Lower lobe of right lung (tissue), 2 donors: ENCODE results near the gene GRIP2. TPM values are rescaled to one million over a fixed set of nuclear protein-coding genes. Genes with fewer than 3 reads are reported as not detected.

Experiments
- ATAC-seq, 2 donors: fragments of 200-7000 bp; cut with Tn5 transposase; one replicate each; pipeline ENCODE4 v1.9.1; 2020 to 2022; ENCODE audit warnings: mild to moderate bottlenecking in 2 of 2, moderate library complexity in 2 of 2
- DNase-seq: peaks from one replicate; pipeline ENCODE4 v3.0.0-alpha.2; 2020
- H3K27ac ChIP-seq: fragments of 200-600 bp; one replicate; pipeline ENCODE4 v1.8.0; 2022
- H3K27me3 ChIP-seq: fragments of 200-600 bp; one replicate; pipeline ENCODE4 v1.8.0; 2022; ENCODE audit warnings: low read depth
- H3K36me3 ChIP-seq: fragments of 200-600 bp; one replicate; pipeline ENCODE4 v1.8.0; 2022; ENCODE audit warnings: mild to moderate bottlenecking
- H3K4me1 ChIP-seq: fragments of 200-600 bp; one replicate; pipeline ENCODE4 v1.8.0; 2022
- H3K4me3 ChIP-seq: fragments of 200-600 bp; one replicate; pipeline ENCODE4 v1.8.0; 2022; ENCODE audit warnings: mild to moderate bottlenecking
- H3K9me3 ChIP-seq: fragments of 200-600 bp; one replicate; pipeline ENCODE4 v1.8.0; 2022
- intact Hi-C: fragments of 100-400 bp; cut with DNase I; formaldehyde crosslinking; loops from one replicate; pipeline ENCODE4 v1.11.0; 2022
- total RNA-seq: library from RNA; stranded (reverse); fragmentation: NEBNext Ultra II Directional; extraction: Animal tissue kit (Norgen Biotek cat#: 25700); gene quantifications from one replicate; pipeline ENCODE4 v1.2.1, GENCODE V29; 2021
- TF ChIP-seq, protein P1 (sequence below): fragments of 200-600 bp; IDR thresholded peaks from one replicate; pipeline ENCODE4 v1.8.0; 2022; ENCODE audit warnings: antibody characterized with exemption, mild to moderate bottlenecking
- donor health status: DM: no; HTN: yes; CAD: no; lungs with severe emphysema.

GRIP2 gene
- total RNA-seq, 1 donor from 2014 or later: 1.1 TPM

DNA sequence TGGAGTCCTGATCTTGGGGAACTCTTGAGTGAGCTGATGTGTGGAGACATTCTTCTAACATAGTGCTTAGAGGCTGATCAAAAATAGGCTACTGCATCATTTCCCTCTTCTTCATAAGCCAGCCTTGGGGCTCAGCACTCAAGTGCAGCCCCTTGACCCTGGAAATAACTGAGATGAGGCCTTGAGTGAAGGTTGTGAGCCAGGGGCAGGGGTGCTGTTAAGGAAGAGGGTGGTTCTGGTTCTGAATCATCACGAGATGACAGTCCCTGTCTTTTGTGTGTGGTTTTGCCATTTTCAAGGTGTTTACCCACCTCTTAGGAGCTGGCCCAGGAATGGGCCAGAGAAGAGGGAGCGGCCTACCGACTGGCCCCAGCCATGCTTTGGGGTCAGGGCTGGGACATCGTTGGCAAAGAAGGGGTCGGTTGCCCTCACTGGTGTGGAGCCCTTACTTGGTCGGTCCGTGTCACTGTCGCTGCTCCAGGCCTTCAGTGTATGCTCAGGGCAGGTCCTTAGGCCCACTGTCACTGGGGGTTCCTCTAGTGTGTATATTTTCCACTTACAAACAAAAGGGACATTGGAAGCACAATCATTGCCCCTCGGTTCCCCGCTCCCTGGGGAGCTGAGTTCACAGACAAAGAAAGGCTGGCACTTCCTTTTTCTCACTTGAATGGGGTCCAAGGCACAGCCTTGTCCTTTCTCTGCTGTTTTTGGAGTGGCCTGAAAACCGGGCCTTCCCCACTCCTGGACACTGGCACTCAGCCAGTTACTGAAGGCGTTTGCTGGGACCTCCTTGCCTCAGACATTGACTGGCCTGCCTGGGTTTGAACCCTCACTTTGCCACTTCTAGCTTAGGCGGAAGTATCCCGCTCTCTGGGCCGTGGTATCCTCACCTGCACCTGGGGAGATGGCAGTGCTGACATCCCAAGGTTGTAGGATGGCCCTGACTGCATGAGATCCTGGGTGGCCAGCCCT, 91.1 kb downstream of the GRIP2 start:
- Histone ChIP-seq H3K4me3 (no peak overlapping the region), H3K36me3 (peaks cover 88% of the 10 kb centered on the region), H3K9me3 (no peaks in the 10 kb centered on the region), H3K27me3 (no peaks in the 10 kb centered on the region), H3K27ac (no peak overlapping the region), H3K4me1 (peaks cover 29% of the 10 kb centered on the region)
- intact Hi-C loops: no loop called here
- ATAC-seq (no peak), DNase-seq (no peak)
- TF ChIP-seq, protein P1, sequence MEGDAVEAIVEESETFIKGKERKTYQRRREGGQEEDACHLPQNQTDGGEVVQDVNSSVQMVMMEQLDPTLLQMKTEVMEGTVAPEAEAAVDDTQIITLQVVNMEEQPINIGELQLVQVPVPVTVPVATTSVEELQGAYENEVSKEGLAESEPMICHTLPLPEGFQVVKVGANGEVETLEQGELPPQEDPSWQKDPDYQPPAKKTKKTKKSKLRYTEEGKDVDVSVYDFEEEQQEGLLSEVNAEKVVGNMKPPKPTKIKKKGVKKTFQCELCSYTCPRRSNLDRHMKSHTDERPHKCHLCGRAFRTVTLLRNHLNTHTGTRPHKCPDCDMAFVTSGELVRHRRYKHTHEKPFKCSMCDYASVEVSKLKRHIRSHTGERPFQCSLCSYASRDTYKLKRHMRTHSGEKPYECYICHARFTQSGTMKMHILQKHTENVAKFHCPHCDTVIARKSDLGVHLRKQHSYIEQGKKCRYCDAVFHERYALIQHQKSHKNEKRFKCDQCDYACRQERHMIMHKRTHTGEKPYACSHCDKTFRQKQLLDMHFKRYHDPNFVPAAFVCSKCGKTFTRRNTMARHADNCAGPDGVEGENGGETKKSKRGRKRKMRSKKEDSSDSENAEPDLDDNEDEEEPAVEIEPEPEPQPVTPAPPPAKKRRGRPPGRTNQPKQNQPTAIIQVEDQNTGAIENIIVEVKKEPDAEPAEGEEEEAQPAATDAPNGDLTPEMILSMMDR: no peak

DNA sequence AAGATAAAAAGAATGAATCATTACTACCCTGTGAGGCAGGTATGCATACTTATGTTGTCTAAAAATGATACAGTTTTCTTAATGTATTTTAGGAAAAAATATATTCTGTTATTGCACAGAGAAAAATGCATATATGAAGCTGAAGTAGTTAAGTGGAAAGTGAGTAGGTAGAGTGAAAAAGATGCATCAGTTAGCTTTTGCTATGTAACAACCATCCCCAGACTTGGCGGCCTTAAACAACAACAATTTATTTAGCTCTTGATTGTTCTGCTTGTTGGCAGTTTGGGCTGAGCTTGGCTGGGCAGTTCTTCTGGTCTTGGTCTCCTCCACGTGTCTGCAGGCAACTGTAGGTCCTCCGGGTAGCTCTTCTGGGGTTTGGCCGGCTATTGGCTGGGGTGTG, 92.1 kb downstream of the GRIP2 start:
- peaks cover 94% of the 10 kb centered on the region for H3K36me3 ChIP-seq
- peaks cover 19% of the 10 kb centered on the region for H3K4me1 ChIP-seq
- H3K27ac ChIP-seq: no peak overlapping the region
- intact Hi-C loops: no loop called here
- DNase-seq (no peak), ATAC-seq (no peak)
- no peaks in the 10 kb centered on the region for H3K27me3 ChIP-seq
- H3K4me3 ChIP-seq: no peak overlapping the region
- H3K9me3 ChIP-seq: no peaks in the 10 kb centered on the region
- TF ChIP-seq, protein P1: no peak

DNA sequence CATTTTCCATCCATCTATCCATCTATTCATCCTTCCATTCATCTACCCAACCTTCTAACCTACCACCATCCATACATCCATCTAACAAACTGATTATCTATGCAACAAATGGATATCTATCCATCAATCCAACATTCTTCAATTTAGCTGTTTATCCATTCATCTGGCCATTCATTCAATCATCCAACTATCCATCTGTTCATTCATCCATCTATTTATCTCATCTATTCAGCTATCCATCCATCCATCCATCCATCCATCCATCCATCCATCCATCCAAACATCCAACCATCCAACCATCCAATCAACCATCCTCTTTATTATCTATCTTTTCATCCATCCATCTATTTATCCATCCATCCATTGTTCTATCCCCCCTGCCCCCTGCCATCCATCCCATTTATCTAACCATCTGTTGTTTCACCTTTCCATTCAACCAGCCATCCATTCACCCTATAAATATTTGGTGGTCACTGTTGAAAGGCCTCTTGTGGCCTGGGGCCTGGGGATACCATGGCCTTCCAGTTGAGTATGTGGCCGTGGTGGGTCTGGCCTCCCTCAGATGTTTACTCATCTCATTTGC, 93.1 kb downstream of the GRIP2 start:
- peaks cover 85% of the 10 kb centered on the region for H3K36me3 ChIP-seq
- intact Hi-C loops: no loop called here
- no peaks in the 10 kb centered on the region for H3K9me3 ChIP-seq
- no peak overlapping the region for H3K27ac ChIP-seq
- TF ChIP-seq, protein P1: no peak
- H3K27me3 ChIP-seq: no peaks in the 10 kb centered on the region
- H3K4me3 ChIP-seq: no peak overlapping the region
- ATAC-seq (no peak), DNase-seq (no peak)
- H3K4me1 ChIP-seq: peaks cover 15% of the 10 kb centered on the region

DNA sequence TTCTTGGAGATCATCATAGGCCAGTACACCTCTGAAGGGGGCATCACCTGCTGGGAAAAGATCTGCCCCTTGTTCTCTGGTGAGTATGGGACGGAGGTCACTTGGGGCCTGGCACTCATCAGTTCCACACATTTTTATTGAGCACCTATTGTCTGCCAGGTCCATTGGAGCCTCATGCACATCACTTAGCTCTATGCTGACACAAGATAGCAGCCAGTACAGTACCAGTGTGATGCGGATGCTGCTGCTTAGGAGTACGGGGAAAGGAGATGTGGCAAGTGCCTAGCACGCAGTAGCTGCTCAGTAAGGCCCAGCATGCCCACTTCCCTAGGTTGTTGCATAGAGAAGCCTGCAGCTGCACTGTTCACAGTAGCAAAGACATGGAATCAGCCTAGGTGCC, 94.4 kb downstream of the GRIP2 start:
- no peak for ATAC-seq
- Histone ChIP-seq H3K4me1 (peaks cover 19% of the 10 kb centered on the region), H3K27me3 (no peaks in the 10 kb centered on the region), H3K4me3 (no peak overlapping the region), H3K36me3 (peaks cover 74% of the 10 kb centered on the region), H3K27ac (no peak overlapping the region), H3K9me3 (no peaks in the 10 kb centered on the region)
- intact Hi-C loops: no loop called here
- no peak for DNase-seq
- TF ChIP-seq, protein P1: no peak

DNA sequence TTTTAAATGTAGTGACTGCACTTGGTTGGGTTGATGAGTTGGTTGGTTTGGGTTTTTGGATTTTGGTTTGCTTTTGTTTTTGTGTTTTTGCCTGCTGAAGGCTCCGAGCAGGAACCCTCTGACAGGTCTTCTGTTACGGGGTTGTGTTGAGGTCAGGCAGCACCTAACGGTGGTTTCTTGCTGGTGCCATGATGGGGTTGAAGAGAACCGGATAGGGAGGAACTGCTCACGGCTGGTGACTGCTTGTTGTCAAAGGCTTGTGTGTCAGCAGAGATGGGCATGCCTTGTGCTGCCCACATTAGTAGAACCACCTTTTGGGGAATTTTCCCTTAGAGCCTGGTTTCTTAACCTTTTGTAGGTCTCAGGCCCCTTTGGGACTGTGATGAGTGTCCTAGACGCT, 95.8 kb downstream of the GRIP2 start:
- H3K4me3 ChIP-seq: no peak overlapping the region
- intact Hi-C loops: no loop called here
- no peak overlapping the region for H3K27ac ChIP-seq
- peaks cover 32% of the 10 kb centered on the region for H3K4me1 ChIP-seq
- ATAC-seq: no peak
- no peaks in the 10 kb centered on the region for H3K9me3 ChIP-seq
- no peaks in the 10 kb centered on the region for H3K27me3 ChIP-seq
- no peak for DNase-seq
- TF ChIP-seq, protein P1: no peak
- H3K36me3 ChIP-seq: peaks cover 60% of the 10 kb centered on the region
